ENCODE results near the gene MFN2.
A peak's percentile ranks its signal among the peaks of the same experiment; 100 is the strongest.

The MFN2 gene

GRCh38 chr1:12015499-12015898 lies 35.3 kb downstream of the MFN2 start:
- no peak for TF ChIP-seq CTCF (IDR thresholded peaks at IDR 0.05; ENCODE audit: low read length)
- TF ChIP-seq EZH2 (IDR thresholded peaks at IDR 0.05; ENCODE audit: borderline replicate concordance, low read length): no peak
- no peak overlapping the region for H3K9ac ChIP-seq (ENCODE audit: low read length)
- H3K9me2 ChIP-seq (ENCODE audit: low read depth, low read length): no peaks in the 10 kb centered on the region
- H3K27ac ChIP-seq (ENCODE audit: low read depth, low read length, poor library complexity, severe bottlenecking): no peak overlapping the region
- no peak overlapping the region for H2AFZ ChIP-seq (ENCODE audit: low read length)
- H3K9me3 ChIP-seq (ENCODE audit: low read length): no peaks in the 10 kb centered on the region
- peaks cover 30% of the 10 kb centered on the region for H3K36me3 ChIP-seq (ENCODE audit: insufficient read depth, low read length)
- H3K27me3 ChIP-seq (ENCODE audit: insufficient read depth, low read length): no peaks in the 10 kb centered on the region
- no peaks in the 10 kb centered on the region; the same call in 1 of the 2 replicates for H3F3A ChIP-seq (ENCODE audit: insufficient read depth, low read length)
- no peaks in the 10 kb centered on the region for H4K20me1 ChIP-seq (ENCODE audit: insufficient read depth, low read length)
- H3K4me2 ChIP-seq (ENCODE audit: low read length): no peak overlapping the region
- H3K79me2 ChIP-seq (ENCODE audit: insufficient read depth, low read length): peaks cover 4% of the 10 kb centered on the region; the same call in 1 of the 2 replicates
- H3K4me3 ChIP-seq (ENCODE audit: low read depth, low read length, poor library complexity, severe bottlenecking): no peak overlapping the region
- H3K4me1 ChIP-seq (ENCODE audit: insufficient read depth, low read length, severe bottlenecking): peaks cover 8% of the 10 kb centered on the region

- Histone ChIP-seq H2AFZ (ENCODE audit: low read length) (no peak overlapping the region), H3K4me2 (ENCODE audit: low read length) (no peak overlapping the region), H3K9me3 (ENCODE audit: low read length) (no peaks in the 10 kb centered on the region), H3K9me2 (ENCODE audit: low read depth, low read length) (no peaks in the 10 kb centered on the region), H3K9ac (ENCODE audit: low read length) (no peak overlapping the region), H3K36me3 (ENCODE audit: insufficient read depth, low read length) (peaks cover 23% of the 10 kb centered on the region), H3F3A (ENCODE audit: insufficient read depth, low read length) (no peaks in the 10 kb centered on the region; the same call in 1 of the 2 replicates), H3K27ac (ENCODE audit: low read depth, low read length, poor library complexity, severe bottlenecking) (peak overlapping the region; percentile 55), H3K27me3 (ENCODE audit: insufficient read depth, low read length) (no peaks in the 10 kb centered on the region), H3K4me1 (ENCODE audit: insufficient read depth, low read length, severe bottlenecking) (peaks cover 12% of the 10 kb centered on the region), H4K20me1 (ENCODE audit: insufficient read depth, low read length) (no peaks in the 10 kb centered on the region), H3K4me3 (ENCODE audit: low read depth, low read length, poor library complexity, severe bottlenecking) (no peak overlapping the region), H3K79me2 (ENCODE audit: insufficient read depth, low read length) (peaks cover 4% of the 10 kb centered on the region; the same call in 1 of the 2 replicates)
- no peak for TF ChIP-seq CTCF (IDR thresholded peaks at IDR 0.05; ENCODE audit: low read length)
Observed at GRCh38 chr1:12016182-12016581, 35.9 kb downstream of the MFN2 start.

GRCh38 chr1:12019858-12020509 lies 39.7 kb downstream of the MFN2 start:
- H3K9me3 ChIP-seq (ENCODE audit: low read length): no peaks in the 10 kb centered on the region
- H3K4me1 ChIP-seq (ENCODE audit: insufficient read depth, low read length, severe bottlenecking): peaks cover 12% of the 10 kb centered on the region
- H3K4me3 ChIP-seq (ENCODE audit: low read depth, low read length, poor library complexity, severe bottlenecking): peak overlapping the region; percentile 88
- H3K9ac ChIP-seq (ENCODE audit: low read length): peak overlapping the region; percentile 84
- no peaks in the 10 kb centered on the region for H3K27me3 ChIP-seq (ENCODE audit: insufficient read depth, low read length)
- H4K20me1 ChIP-seq (ENCODE audit: insufficient read depth, low read length): no peaks in the 10 kb centered on the region
- peaks cover 4% of the 10 kb centered on the region; the same call in 1 of the 2 replicates for H3K79me2 ChIP-seq (ENCODE audit: insufficient read depth, low read length)
- no peaks in the 10 kb centered on the region for H3K9me2 ChIP-seq (ENCODE audit: low read depth, low read length)
- peak overlapping the region; percentile 91 for H3K4me2 ChIP-seq (ENCODE audit: low read length)
- no peak for TF ChIP-seq CTCF (IDR thresholded peaks at IDR 0.05; ENCODE audit: low read length)
- no peak for TF ChIP-seq EZH2 (IDR thresholded peaks at IDR 0.05; ENCODE audit: borderline replicate concordance, low read length)
- peaks cover 16% of the 10 kb centered on the region for H3K36me3 ChIP-seq (ENCODE audit: insufficient read depth, low read length)
- no peak overlapping the region for H2AFZ ChIP-seq (ENCODE audit: low read length)
- H3K27ac ChIP-seq (ENCODE audit: low read depth, low read length, poor library complexity, severe bottlenecking): peak overlapping the region; percentile 13
- H3F3A ChIP-seq (ENCODE audit: insufficient read depth, low read length): no peaks in the 10 kb centered on the region; the same call in 1 of the 2 replicates

Data from OCI-LY1 (cell line).